Endometrial microvascular endothelial cells (primary cell): ENCODE measurements around the gene DUSP2. TPM values are rescaled to one million over a fixed set of nuclear protein-coding genes. Genes with fewer than 3 reads are reported as not detected.

Experiments
- in situ Hi-C: cut with HindIII; loops from 2 replicates; pipeline ENCODE4 v1.10.0; 2017; ENCODE audit warnings: low sequenced_read_pairs, low pct_unique_long_range_greater_than_20kb; ENCODE audit errors: inconsistent ontology term
- total RNA-seq: library from RNA; depleted of rRNA; stranded (reverse); fragments of >200 nt; gene quantifications from one replicate; pipeline ENCODE4 v1.2.3, GENCODE V29; 2015; ENCODE audit errors: inconsistent ontology term

Gene DUSP2
- not detected for total RNA-seq

DNA sequence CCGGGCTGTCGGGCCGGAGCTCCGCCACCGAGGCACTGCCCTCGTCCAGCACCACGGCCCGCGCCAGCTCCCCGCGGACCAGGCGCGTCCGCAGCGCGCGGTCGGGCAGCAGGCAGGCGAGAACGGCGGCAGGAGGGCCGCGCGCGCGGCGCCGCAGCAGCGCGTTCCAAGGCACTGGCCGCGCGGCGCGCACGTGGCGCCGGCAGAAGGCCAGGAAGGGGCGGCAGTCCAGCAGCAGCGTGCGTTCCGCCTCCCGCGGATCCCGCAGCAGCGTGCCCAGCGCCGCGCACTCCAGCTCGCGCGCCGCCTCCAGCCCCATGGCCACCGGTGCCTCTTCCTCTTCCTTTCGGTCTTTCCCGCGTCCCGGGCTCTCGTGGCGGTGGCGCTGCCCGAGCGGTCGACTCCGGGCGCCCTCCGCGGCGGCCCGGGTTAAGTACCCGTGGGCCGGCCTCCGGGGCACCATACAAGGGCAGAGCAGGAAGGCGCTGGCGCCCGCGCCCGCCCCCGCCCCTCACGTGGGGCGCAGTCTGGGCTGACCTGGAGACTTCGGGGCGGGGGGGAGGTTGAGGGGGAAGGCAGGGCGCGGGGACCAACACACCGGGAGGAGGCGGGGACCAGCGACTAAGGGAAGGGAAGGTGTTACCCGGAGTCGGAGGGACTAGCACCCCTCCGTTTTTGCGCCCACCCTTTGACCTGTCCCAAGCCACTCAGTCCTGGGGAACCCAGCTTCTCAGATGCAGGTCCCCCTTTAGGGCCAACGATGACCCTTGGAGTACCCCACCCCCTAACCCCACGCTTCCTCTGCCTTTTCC is at the start of gene DUSP2:
DUSP2 (minus strand) TSS at position 405 of the 812 bp plus-strand sequence; CDS start at position 319, 86 bp downstream.
- in situ Hi-C loops = no loop called here

- in situ Hi-C loops = no loop called here
Measured at GRCh38 chr2:96191937-96192670, 46.9 kb upstream of the DUSP2 start.

GRCh38 chr2:96188821-96189526 is 43.7 kb upstream of the DUSP2 start:
- in situ Hi-C loops = no loop called here

DNA sequence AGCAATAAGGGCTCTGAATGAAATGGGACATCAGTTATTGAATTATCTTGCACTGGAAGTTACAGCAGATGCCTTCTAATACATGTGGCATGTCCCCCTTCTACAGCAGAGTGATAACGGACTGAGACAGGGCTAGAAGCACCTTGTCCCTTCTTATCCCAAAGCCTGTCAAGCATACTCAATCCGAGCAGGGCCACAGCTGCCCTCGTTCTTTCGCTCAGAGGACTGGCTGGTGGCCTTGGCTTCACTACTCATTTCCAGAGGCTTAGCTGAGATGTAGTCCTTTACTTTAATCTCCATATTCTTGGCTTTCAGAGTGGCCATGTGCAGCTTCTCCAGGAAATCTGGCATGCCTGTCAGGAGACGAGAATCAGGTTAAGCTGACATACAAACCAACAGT is 41.3 kb upstream of the DUSP2 start:
- in situ Hi-C loops = no loop called here

DNA sequence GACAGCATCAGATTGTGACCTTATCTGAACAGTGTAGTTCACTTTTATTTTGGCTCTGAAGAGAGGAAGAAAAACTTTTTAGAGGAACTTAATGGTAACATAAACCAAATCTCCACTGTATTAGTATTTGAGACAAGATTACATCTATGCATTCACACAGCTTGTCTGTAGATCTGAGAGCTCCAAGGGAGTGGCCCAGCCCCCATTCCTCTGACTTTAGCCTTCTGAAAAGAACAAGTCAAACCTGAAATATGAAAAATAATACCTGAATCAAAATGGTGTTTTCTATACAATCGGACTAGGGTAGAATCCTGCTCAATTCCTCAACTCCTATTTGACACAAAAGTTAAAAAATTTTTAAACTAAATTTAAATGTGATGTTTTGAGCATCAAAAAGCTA is 40.3 kb upstream of the DUSP2 start:
- in situ Hi-C loops = no loop called here

GRCh38 chr2:96184989-96185388 is 39.7 kb upstream of the DUSP2 start:
- in situ Hi-C loops = no loop called here

- in situ Hi-C loops = no loop called here
Measured at GRCh38 chr2:96184188-96184587, 38.9 kb upstream of the DUSP2 start.

GRCh38 chr2:96181529-96181928 is 36.3 kb upstream of the DUSP2 start:
- in situ Hi-C loops = no loop called here

GRCh38 chr2:96180521-96180920 is 35.3 kb upstream of the DUSP2 start:
- in situ Hi-C loops = no loop called here

- in situ Hi-C loops = no loop called here
Measured at GRCh38 chr2:96180002-96180401, 34.8 kb upstream of the DUSP2 start.

DNA sequence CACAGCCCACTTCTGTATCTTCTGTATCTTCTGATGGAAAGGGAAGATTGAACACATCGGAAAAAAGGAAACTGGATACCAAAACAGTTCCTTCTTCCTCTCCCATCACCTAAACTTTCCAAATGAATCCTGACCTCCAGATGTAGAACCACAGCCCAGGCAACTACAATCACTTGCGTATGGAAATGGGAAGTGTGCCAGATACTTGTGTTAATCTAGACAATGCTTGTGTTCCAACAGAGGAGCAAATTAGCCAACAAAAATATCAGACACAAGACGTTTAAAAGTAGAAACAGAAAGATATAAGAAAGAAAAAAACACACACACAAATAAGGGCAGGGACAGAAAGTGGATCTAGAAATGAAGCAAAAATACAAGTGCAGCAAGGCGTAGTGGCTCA is 31.4 kb upstream of the DUSP2 start:
- in situ Hi-C loops = no loop called here

- in situ Hi-C loops = no loop called here
Measured at GRCh38 chr2:96175951-96176350, 30.7 kb upstream of the DUSP2 start.

GRCh38 chr2:96174251-96175144 is 29.3 kb upstream of the DUSP2 start:
- in situ Hi-C loops = no loop called here

GRCh38 chr2:96171831-96172230 is 26.6 kb upstream of the DUSP2 start:
- in situ Hi-C loops = no loop called here

DNA sequence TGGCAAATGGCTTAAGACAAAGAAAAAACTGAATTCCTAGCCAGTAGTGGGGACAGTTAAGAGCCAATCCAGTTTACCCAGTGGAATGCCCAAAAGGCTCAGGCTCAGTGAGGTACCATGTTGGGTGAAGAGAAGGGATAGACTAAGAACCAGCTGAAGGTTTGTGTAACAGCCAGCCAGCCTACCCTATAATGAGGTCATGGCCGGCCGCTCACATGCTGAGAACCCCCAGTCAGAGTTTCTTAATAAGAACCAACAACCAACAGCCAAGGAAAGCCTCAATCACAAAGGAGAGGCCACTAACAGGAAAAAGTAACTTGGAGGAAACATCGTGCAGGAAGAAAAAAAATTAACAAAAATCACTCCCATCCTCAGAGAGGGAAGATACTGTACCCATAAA is 25.4 kb upstream of the DUSP2 start:
- in situ Hi-C loops = no loop called here

DNA sequence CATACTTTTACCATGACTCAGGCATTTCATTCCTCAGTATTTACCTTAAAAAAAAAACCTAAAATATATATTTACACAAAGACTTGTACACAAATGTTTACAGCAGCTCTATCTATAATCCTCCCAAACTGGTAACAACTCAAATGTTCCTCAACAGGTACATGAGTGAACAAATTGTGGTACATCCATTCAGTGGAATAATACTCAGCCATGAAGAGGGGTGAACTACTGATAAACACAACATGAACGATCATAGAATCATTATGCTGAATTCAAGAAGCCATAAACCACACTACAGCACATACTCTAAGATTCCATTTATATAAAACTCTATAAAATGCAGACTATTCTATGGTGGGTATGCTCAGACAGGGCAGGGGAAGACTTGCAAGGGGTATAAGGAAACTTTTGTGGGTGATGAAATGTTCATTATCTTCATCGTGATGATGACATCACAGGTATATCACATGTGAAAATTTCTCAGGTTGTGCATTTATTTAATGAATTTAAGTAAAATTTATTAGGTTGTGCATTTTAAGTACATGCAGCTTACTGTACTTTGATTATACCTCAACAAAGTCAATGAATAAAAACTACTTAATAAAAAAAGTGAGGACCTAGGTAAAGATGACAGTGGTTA is 24.7 kb upstream of the DUSP2 start:
- in situ Hi-C loops = no loop called here

GRCh38 chr2:96167407-96168013 is 22.3 kb upstream of the DUSP2 start:
- in situ Hi-C loops = no loop called here
